ENCODE data around the gene LLCFC1. TPM values are rescaled to one million over a fixed set of nuclear protein-coding genes. Genes with fewer than 3 reads are reported as not detected.
A peak's percentile ranks its signal among the peaks of the same experiment; 100 is the strongest.

Gene LLCFC1
- total RNA-seq, 1 donor: not detected

GRCh38 chr7:142950235-142950634 lies 11.0 kb downstream of the LLCFC1 start:
- no peak for DNase-seq (ENCODE audit: low read depth)
- H3K4me3 ChIP-seq (ENCODE audit: low read depth, low read length): no peak overlapping the region
- no peak for TF ChIP-seq CTCF (IDR thresholded peaks at IDR 0.05; ENCODE audit: insufficient read depth, low read depth, low read length)

DNA sequence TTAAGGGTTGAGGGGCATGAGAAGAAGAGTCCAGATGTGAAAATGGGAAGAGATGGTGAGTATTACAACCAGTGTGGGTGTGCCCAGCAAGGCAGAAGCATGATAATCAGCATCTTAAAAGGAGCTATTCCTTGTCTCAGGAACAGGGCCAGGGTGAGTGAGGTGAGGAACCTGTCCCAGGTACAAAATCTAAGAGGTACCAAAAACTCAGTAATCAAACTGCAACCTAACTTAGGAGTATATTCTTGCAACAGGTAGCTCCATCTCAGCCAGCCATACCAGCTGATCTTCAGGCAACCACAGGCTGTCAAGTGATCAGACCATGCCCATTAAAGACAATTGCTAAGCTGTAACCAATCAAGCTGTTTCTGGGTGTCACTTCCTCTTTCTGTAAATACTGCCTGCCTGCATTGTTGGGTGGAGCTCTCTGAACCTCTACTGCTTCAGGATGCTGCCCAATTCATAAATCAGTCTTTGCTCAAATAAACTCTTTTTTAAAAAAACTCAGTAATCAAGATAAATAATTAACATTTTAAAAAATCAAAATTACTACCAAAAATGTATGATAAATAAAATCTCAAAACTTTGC lies 15.5 kb downstream of the LLCFC1 start:
- TF ChIP-seq CTCF (IDR thresholded peaks at IDR 0.05; ENCODE audit: insufficient read depth, low read depth, low read length): no peak
- no peak for DNase-seq (ENCODE audit: low read depth)
- H3K4me3 ChIP-seq (ENCODE audit: low read depth, low read length): no peak overlapping the region

GRCh38 chr7:142956951-142957623 lies 17.8 kb downstream of the LLCFC1 start:
- H3K4me3 ChIP-seq (ENCODE audit: low read depth, low read length): no peak overlapping the region
- TF ChIP-seq CTCF (IDR thresholded peaks at IDR 0.05; ENCODE audit: insufficient read depth, low read depth, low read length): no peak
- peak; percentile 69 for DNase-seq (ENCODE audit: low read depth)

DNA sequence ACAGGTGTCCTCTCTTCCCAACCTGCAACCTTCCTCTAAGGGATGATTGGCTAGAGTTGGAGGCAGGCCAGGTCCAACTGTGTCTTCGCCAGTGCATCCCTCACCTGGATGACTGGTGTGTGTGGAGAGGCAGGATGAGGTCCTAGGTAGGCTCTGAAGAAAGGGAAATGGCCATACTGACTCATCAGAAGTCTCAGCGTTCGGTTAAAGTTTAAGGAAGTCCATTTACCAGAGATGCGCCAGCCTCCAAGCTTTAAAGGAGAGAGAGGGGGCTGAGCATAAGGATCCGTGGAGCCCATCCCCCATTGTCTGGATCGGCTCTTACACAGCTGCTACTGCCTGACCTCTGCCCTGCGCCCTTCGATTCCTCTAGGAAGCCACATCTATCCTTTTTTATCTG lies 18.4 kb downstream of the LLCFC1 start:
- TF ChIP-seq CTCF (IDR thresholded peaks at IDR 0.05; ENCODE audit: insufficient read depth, low read depth, low read length): no peak
- H3K4me3 ChIP-seq (ENCODE audit: low read depth, low read length): no peak overlapping the region
- DNase-seq (ENCODE audit: low read depth): peak; percentile 1

DNA sequence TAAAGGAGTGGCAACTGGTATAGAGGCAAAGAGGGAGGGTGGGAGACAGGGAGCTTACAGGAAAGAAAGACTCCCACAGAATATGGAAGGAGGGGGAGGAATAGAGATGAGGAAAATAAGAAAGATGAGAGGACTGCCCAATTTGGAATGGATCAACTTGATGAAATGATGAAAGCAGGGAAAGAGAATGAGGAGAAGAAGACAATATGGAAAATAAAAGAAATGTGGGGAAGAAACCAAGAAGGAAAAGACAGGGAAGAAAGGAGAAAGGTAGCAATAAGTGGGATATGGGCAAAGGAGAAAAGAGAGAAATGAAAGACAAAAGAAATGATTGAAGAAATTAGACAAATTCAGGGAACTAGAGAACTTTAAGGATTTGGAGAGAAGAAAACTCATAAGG lies 19.9 kb downstream of the LLCFC1 start:
- no peak for DNase-seq (ENCODE audit: low read depth)
- no peak overlapping the region for H3K4me3 ChIP-seq (ENCODE audit: low read depth, low read length)
- TF ChIP-seq CTCF (IDR thresholded peaks at IDR 0.05; ENCODE audit: insufficient read depth, low read depth, low read length): no peak

DNA sequence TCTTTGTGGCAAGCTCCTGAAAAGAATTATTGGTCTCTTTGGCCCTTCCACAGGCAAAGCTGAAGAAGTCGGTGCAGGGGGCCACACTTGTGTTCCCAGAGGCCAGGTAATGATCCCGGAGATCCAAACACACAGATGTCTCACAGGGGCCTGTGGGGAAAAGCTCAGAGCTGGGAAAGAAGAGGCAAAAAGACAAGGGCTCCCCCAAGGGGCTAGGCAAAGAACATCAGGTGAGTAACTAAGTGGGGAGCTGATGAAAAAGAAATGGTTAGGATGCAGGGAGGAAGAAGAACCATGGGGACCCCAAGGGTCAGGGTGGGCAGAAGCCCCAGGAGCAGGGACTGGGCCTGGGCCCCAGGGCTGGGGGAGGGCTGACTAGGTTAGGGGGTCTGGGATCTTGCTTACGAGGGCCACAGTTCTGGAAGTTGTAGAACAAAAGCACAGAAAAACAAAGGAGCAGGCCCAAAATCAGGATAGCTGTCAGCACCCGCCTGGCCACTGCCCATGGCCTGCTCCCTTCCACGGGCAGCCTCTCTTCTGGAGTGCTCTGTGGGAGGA lies 21.8 kb downstream of the LLCFC1 start:
- H3K4me3 ChIP-seq (ENCODE audit: low read depth, low read length): no peak overlapping the region
- TF ChIP-seq CTCF (IDR thresholded peaks at IDR 0.05; ENCODE audit: insufficient read depth, low read depth, low read length): no peak

More for the DNA sequence above, 21.8 kb downstream of the LLCFC1 start:
- no peak for DNase-seq (ENCODE audit: low read depth)
